SK-N-SH treated with all-trans-retinoic acid at 6 μM for 48 hours (cell line): ENCODE results near the gene ARHGEF12.

ENCODE experiments used
- PPARA ChIP-seq: fragments of 250-450 bp; sonication (Bioruptor Pico); IDR thresholded peaks from 2 replicates; pipeline ENCODE4 v1.5.0; 2020; ENCODE audit warnings: mild to moderate bottlenecking, borderline replicate concordance
- TCF4 ChIP-seq: fragments of 250-450 bp; sonication (Bioruptor Pico); IDR thresholded peaks from 2 replicates; pipeline ENCODE4 v1.8.0; 2021; ENCODE audit warnings: mild to moderate bottlenecking, moderate library complexity, borderline replicate concordance

DNA sequence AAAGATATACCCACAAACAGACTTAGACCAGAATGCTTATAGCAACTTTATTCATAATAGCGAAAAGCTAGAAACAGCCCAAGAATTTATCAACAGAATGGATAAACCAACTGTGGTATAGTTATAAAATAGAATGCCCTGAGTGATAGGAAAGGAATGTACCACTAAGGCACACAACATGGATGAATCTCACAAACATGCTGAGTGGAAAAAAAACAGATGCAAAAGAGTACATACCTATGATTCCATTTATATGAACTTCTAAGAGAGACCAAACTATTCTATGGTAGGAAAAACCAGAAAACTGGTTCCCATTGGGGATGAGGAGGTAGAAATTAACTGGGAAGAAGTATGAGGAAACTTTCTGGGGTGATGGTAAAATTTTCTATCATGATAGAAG, 134.9 kb downstream of the ARHGEF12 start:
- no peak for TF ChIP-seq TCF4 (CRISPR knock-in tag)
- no peak for TF ChIP-seq PPARA (CRISPR knock-in tag)
